HepG2 (cell line): ENCODE results near the gene GSG1. TPM values are rescaled to one million over a fixed set of nuclear protein-coding genes. Genes with fewer than 3 reads are reported as not detected.
A peak's percentile ranks its signal among the peaks of the same experiment; 100 is the strongest.

ENCODE experiments used
- CEBPG ChIP-seq: IDR thresholded peaks from 2 replicates; pipeline ENCODE4 v1.6.1; 2016
- E2F1 ChIP-seq: sonication (generic); formaldehyde crosslinking; IDR thresholded peaks from 2 replicates; pipeline ENCODE4 v1.5.0; 2020; ENCODE audit warnings: missing genetic modification reagents
- NFYB ChIP-seq: sonication (generic); formaldehyde crosslinking; IDR thresholded peaks from 2 replicates; pipeline ENCODE4 v1.4.0; 2020; ENCODE audit warnings: missing genetic modification reagents
- PHF21A ChIP-seq: sonication (generic); formaldehyde crosslinking; IDR thresholded peaks from 2 replicates; pipeline ENCODE4 v1.5.0; 2020; ENCODE audit warnings: mild to moderate bottlenecking, missing genetic modification reagents
- REL ChIP-seq: sonication (generic); formaldehyde crosslinking; conservative IDR thresholded peaks from 2 replicates; pipeline ENCODE4 v1.8.0; 2022; ENCODE audit warnings: mild to moderate bottlenecking, missing genetic modification reagents, moderate library complexity
- RFX3 ChIP-seq: IDR thresholded peaks from 2 replicates; pipeline ENCODE4 v1.6.1; 2016; ENCODE audit warnings: missing biosample characterization, missing genetic modification reagents
- SNAPC2 ChIP-seq: sonication (generic); formaldehyde crosslinking; IDR thresholded peaks from 2 replicates; pipeline ENCODE4 v1.8.1; 2022; ENCODE audit warnings: mild to moderate bottlenecking, missing genetic modification reagents
- ZFY ChIP-seq: sonication (generic); formaldehyde crosslinking; IDR thresholded peaks from 2 replicates; pipeline ENCODE4 v1.4.0; 2020; ENCODE audit warnings: missing genetic modification reagents
- ZKSCAN5 ChIP-seq: sonication (generic); formaldehyde crosslinking; IDR thresholded peaks from 2 replicates; pipeline ENCODE4 v1.5.1; 2020; ENCODE audit warnings: mild to moderate bottlenecking, missing genetic modification reagents
- ZNF510 ChIP-seq: sonication (generic); formaldehyde crosslinking; IDR thresholded peaks from 2 replicates; pipeline ENCODE4 v1.4.0; 2020; ENCODE audit warnings: low read depth, mild to moderate bottlenecking, missing genetic modification reagents
- ZNF770 ChIP-seq: sonication (generic); formaldehyde crosslinking; IDR thresholded peaks from 2 replicates; pipeline ENCODE4 v1.5.0; 2020; ENCODE audit warnings: mild to moderate bottlenecking, missing genetic modification reagents
- polyA plus RNA-seq, 8 experiments: library from polyadenylated mRNA; depleted of rRNA in 3 of 8; stranded (reverse) in 7 of 8; unstranded in 1 of 8; fragments of >200 nt; fragmentation: Illumina TruSeq in 4 of 8; extraction: Trizol in 4 of 8; gene quantifications; 2 replicates each; pipeline versions ENCODE4 v1.2.1 to v1.2.3, GENCODE V29; 2011 to 2016; ENCODE audit warnings: low read depth in 4 of 8, missing spikeins in 1 of 8, mixed read lengths in 1 of 8; ENCODE audit not compliant: insufficient read depth in 1 of 8
- total RNA-seq, 5 experiments: library from RNA; depleted of rRNA; stranded (reverse); fragments of >200 nt; fragmentation: Illumina TruSeq; extraction: Trizol; gene quantifications; 2 replicates each; pipeline ENCODE4 v1.2.3, GENCODE V29; 2016; ENCODE audit warnings: low read depth in 1 of 5
- TF ChIP-seq, protein P1 (sequence below): fragments of 450-650 bp; IDR thresholded peaks from 2 replicates; pipeline ENCODE4 v1.6.1; 2017; ENCODE audit warnings: mild to moderate bottlenecking
- TF ChIP-seq, protein P2 (sequence below): sonication (generic); formaldehyde crosslinking; IDR thresholded peaks from 2 replicates; pipeline ENCODE4 v1.9.0; 2022; ENCODE audit warnings: missing genetic modification reagents, mild to moderate bottlenecking, borderline replicate concordance
- TF ChIP-seq, protein P3 (sequence below): sonication (generic); formaldehyde crosslinking; IDR thresholded peaks from 2 replicates; pipeline ENCODE4 v1.5.1; 2020; ENCODE audit warnings: mild to moderate bottlenecking, missing genetic modification reagents, borderline replicate concordance
- TF ChIP-seq, protein P4 (sequence below): sonication (generic); formaldehyde crosslinking; IDR thresholded peaks from 2 replicates; pipeline ENCODE4 v1.8.0; 2022; ENCODE audit warnings: mild to moderate bottlenecking, missing genetic modification reagents, moderate library complexity

Gene GSG1
- total and polyA plus RNA-seq, 2 of the 13 experiments (the other 11 are each of a cell fraction or from before 2014, with no cell fraction given): not detected

DNA sequence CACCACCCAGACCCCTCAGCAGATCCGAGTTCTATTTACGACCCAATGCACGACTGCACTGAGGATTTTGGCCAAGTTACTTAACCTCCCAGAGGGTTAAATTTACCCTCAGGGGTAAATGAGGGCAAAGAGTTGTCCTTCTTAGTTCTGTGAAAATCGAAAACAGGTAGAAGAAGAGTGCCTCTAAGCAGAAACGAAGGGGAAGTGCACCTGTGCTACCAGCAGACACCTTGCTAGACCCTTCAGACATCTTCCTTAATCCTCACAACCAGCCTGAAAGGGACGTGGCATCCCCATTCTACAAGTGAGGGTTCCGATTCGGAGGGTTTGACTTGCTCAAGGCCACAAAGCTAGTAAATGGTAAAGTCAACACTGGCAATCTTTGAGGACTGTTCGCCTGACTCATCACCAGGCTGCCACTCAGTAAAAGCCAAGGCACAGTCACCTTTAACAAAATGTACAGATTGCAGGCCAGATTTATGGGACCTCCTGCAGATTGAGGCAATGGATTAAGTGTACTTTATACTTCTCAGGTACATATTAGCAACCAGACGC lies 1.6 kb downstream of the GSG1 start (continued):
- TF ChIP-seq, protein P1, sequence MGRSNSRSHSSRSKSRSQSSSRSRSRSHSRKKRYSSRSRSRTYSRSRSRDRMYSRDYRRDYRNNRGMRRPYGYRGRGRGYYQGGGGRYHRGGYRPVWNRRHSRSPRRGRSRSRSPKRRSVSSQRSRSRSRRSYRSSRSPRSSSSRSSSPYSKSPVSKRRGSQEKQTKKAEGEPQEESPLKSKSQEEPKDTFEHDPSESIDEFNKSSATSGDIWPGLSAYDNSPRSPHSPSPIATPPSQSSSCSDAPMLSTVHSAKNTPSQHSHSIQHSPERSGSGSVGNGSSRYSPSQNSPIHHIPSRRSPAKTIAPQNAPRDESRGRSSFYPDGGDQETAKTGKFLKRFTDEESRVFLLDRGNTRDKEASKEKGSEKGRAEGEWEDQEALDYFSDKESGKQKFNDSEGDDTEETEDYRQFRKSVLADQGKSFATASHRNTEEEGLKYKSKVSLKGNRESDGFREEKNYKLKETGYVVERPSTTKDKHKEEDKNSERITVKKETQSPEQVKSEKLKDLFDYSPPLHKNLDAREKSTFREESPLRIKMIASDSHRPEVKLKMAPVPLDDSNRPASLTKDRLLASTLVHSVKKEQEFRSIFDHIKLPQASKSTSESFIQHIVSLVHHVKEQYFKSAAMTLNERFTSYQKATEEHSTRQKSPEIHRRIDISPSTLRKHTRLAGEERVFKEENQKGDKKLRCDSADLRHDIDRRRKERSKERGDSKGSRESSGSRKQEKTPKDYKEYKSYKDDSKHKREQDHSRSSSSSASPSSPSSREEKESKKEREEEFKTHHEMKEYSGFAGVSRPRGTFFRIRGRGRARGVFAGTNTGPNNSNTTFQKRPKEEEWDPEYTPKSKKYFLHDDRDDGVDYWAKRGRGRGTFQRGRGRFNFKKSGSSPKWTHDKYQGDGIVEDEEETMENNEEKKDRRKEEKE: no peak
- TF ChIP-seq ZFY (CRISPR knock-in tag) (no peak), ZNF770 (CRISPR knock-in tag) (no peak), ZNF510 (CRISPR knock-in tag) (no peak), NFYB (no peak), RFX3 (no peak), PHF21A (no peak), SNAPC2 (CRISPR knock-in tag) (no peak), ZKSCAN5 (CRISPR knock-in tag) (no peak), REL (CRISPR knock-in tag) (no peak), CEBPG (CRISPR knock-in tag) (0 out of 2 replicates have a peak, but pooled peaks have one; percentile 3), E2F1 (CRISPR knock-in tag) (no peak)
- TF ChIP-seq, protein P2, sequence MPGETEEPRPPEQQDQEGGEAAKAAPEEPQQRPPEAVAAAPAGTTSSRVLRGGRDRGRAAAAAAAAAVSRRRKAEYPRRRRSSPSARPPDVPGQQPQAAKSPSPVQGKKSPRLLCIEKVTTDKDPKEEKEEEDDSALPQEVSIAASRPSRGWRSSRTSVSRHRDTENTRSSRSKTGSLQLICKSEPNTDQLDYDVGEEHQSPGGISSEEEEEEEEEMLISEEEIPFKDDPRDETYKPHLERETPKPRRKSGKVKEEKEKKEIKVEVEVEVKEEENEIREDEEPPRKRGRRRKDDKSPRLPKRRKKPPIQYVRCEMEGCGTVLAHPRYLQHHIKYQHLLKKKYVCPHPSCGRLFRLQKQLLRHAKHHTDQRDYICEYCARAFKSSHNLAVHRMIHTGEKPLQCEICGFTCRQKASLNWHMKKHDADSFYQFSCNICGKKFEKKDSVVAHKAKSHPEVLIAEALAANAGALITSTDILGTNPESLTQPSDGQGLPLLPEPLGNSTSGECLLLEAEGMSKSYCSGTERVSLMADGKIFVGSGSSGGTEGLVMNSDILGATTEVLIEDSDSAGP (CRISPR knock-in tag): 0 out of 2 replicates have a peak, but pooled peaks have one; percentile 8
- TF ChIP-seq, protein P3, sequence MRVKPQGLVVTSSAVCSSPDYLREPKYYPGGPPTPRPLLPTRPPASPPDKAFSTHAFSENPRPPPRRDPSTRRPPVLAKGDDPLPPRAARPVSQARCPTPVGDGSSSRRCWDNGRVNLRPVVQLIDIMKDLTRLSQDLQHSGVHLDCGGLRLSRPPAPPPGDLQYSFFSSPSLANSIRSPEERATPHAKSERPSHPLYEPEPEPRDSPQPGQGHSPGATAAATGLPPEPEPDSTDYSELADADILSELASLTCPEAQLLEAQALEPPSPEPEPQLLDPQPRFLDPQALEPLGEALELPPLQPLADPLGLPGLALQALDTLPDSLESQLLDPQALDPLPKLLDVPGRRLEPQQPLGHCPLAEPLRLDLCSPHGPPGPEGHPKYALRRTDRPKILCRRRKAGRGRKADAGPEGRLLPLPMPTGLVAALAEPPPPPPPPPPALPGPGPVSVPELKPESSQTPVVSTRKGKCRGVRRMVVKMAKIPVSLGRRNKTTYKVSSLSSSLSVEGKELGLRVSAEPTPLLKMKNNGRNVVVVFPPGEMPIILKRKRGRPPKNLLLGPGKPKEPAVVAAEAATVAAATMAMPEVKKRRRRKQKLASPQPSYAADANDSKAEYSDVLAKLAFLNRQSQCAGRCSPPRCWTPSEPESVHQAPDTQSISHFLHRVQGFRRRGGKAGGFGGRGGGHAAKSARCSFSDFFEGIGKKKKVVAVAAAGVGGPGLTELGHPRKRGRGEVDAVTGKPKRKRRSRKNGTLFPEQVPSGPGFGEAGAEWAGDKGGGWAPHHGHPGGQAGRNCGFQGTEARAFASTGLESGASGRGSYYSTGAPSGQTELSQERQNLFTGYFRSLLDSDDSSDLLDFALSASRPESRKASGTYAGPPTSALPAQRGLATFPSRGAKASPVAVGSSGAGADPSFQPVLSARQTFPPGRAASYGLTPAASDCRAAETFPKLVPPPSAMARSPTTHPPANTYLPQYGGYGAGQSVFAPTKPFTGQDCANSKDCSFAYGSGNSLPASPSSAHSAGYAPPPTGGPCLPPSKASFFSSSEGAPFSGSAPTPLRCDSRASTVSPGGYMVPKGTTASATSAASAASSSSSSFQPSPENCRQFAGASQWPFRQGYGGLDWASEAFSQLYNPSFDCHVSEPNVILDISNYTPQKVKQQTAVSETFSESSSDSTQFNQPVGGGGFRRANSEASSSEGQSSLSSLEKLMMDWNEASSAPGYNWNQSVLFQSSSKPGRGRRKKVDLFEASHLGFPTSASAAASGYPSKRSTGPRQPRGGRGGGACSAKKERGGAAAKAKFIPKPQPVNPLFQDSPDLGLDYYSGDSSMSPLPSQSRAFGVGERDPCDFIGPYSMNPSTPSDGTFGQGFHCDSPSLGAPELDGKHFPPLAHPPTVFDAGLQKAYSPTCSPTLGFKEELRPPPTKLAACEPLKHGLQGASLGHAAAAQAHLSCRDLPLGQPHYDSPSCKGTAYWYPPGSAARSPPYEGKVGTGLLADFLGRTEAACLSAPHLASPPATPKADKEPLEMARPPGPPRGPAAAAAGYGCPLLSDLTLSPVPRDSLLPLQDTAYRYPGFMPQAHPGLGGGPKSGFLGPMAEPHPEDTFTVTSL (CRISPR knock-in tag): no peak
- TF ChIP-seq, protein P4, sequence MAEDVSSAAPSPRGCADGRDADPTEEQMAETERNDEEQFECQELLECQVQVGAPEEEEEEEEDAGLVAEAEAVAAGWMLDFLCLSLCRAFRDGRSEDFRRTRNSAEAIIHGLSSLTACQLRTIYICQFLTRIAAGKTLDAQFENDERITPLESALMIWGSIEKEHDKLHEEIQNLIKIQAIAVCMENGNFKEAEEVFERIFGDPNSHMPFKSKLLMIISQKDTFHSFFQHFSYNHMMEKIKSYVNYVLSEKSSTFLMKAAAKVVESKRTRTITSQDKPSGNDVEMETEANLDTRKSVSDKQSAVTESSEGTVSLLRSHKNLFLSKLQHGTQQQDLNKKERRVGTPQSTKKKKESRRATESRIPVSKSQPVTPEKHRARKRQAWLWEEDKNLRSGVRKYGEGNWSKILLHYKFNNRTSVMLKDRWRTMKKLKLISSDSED (CRISPR knock-in tag): no peak
